HG03159 (cell line): ENCODE results near the gene FASN.
"Not testable (repeated sequence)": the region's sequence is repeated elsewhere in the genome, so short reads cannot be mapped to it uniquely, and the experiment has no call there.

ENCODE experiments used
- ATAC-seq: cut with Tn5 transposase; IDR thresholded peaks from one replicate; pipeline ENCODE4 v1.9.1; 2021; ENCODE audit warnings: mild to moderate bottlenecking, moderate library complexity; ENCODE audit not compliant: unreplicated experiment

Gene FASN

GRCh38 chr17:82047914-82048570 lies 50.0 kb downstream of the FASN start:
- ATAC-seq, result no peak

DNA sequence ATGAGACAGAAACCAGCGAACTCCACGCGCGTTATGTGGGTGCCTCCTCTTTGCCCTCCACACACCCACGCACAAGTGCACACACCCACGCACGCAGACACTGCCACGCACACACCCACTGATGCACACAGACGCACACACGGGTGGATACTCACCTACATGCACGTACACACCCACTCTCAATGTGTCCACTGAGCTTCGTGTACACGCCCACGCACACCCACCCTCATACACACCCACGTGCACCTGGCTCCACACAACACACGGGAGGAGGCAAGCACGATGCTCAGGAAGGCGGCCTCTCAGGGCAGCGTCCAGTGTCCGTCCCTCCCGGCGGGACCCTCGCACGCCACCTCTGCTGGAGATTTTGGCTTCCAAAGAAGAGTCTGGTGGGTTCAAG lies 50.7 kb downstream of the FASN start:
- ATAC-seq, result no peak

GRCh38 chr17:82046903-82047302 lies 51.1 kb downstream of the FASN start:
- no peak for ATAC-seq

GRCh38 chr17:82045936-82046484 lies 52.0 kb downstream of the FASN start:
- no peak for ATAC-seq

GRCh38 chr17:82043507-82043906 lies 54.5 kb downstream of the FASN start:
- ATAC-seq, result no peak

- ATAC-seq, result no peak
Measured at GRCh38 chr17:82042649-82043048, 55.4 kb downstream of the FASN start.

GRCh38 chr17:82041144-82041814 lies 56.8 kb downstream of the FASN start:
- no peak for ATAC-seq

DNA sequence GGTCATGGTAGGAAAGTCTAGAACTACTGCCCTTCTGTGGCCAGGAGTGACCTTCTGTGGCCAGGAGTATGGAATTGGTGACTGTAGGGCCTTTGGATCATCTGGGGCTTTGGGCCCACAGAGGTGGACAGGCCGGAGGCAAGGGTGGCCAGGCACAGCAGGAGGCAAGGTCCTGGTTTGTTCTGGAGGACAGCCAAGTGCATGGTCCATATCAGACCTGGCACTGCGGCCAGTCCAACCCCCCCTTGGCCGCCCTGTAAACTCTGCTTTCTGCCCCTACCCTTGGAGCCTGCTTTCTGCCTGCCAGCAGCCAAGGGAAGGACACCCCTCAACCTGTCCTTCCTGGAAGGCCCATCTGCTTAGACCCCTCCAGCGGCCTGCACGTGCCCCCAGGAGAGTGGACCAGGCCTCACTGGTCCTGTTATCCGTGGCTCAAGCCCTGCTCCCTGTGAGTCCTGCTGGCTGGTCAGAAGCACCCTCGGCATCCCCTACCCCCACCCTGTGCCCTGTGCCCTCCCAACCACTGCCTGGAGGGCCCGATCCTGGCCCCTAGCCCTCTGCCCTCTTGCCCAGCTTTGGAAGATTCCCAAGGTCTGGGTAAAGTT lies 58.2 kb downstream of the FASN start:
- ATAC-seq, result no peak

DNA sequence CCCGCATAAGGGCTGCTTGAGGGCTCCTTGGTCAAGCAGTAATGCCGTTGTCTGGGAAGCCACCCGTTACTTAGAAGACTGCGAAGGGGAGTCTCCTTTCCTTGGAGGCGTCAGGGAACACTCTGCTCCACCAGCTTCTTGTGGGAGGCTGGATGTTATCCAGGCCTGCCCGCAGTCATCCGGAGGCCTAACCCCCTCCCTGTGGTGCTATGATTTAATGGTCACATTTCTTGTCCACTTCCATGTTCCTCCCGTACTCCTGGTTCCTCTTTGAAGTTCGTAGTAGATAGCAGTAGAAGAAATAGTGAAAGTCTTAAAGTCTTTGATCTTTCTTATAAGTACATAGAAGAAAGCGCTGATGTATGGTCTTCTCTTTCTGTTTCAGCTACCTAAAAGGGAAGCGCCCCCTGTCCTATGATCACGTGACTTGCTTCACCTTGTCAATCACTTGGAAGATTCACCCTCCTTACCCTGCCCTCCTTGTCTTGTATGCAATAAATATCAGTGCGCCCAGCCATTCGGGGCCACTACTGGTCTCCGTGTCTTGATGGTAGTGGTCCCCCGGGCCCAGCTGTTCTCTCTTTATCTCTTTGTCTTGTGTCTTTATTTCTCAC lies 59.1 kb downstream of the FASN start:
- ATAC-seq, result not testable (repeated sequence)

- ATAC-seq, result no peak
Measured at GRCh38 chr17:82037889-82038195, 60.2 kb downstream of the FASN start.

DNA sequence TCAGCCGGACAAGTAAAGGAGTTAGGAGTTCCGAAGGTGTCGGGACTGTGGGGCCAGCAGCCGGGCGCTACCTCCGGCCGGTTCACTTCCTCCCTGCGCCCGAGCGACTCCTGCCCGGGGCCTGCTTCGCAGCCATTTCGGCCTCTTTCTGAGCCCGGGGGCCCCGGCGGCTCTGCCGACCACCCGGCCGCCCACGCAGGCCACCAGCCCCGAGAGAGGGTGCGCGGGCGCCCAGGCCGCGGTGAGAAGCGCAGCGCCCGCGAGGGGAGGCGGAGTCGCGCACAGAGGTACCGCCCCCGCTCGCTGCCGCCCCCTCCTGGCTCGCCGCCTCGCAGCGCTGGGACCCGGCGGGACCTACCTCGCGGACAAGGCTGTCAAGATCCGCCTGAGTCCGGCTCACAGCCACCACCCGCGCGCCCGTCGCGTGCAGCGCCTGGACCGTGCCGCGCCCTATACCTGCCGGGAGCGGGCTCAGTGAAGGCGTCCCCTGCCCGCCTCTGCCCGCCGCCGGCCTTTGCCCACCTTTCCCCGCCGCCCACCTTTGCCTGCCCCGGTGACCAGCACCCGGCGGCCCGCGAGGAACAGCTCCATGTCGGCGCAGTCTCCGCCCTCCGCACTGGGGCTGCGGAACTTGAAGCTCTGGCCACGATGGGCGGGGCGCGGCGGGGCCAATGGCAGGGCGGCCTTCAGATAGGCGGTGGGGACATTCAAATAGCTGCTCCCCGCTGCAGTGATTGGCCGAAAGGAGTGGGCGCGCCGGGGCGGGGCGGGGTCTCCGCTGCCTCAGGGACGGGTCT lies 60.7 kb downstream of the FASN start, which contains the start of gene DCXR:
DCXR (minus strand) TSS at position 606 of the 797 bp plus-strand sequence; CDS start at position 591, 15 bp downstream.
- ATAC-seq, result peak; percentile 89

GRCh38 chr17:82036634-82037091 lies 61.4 kb downstream of the FASN start:
- ATAC-seq, result no peak

GRCh38 chr17:82035956-82036633 lies 61.9 kb downstream of the FASN start:
- ATAC-seq, result no peak

DNA sequence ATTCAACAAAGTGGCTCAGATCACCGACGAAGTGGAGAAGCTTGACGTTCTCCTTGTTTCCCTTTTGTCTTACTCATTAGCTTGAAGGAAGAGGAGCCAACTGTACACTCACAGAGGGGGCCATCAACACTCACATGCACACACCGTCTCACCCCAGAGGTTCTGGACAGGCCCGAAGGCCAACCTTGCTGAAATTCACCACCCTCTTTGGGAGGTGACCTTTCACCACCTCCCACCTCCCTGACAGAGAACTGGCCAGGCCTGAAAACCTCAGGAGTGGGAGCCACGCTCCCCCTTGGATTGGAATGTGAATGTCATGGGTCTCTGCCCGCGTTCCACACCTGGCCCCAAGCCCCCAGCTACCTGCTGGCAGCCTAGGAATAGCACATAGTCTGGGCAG lies 62.5 kb downstream of the FASN start:
- no peak for ATAC-seq

DNA sequence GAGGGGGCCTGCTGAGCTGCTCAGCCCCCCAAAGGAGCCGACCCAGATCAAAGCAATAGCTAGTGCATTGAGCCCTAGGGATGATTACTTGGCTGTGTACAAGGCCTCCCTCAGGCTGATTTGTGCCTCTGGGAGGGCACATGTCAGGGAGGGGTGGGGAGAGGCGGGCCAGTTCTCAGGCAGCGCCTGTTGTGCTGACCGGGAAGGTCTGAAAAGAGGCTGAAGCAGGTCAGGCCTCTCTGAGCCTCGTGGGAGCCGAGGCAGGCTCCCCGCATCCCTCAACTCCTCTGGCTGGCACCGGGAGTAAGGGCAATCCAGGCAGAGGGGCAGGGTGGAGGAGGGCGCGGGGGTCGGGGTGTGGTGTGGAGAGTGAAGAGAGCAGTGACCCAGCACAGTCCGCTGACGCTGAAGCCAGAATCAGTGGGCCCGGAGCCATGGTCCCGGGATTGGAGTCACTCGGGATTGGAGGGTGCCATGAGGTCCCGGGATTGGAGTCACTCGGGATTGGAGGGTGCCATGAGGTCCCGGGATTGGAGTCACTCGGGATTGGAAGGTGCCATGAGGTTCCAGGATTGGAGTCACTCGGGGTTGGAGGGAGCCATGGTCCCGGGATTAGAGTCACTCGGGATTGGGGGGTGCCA lies 63.5 kb downstream of the FASN start:
- ATAC-seq, result no peak

DNA sequence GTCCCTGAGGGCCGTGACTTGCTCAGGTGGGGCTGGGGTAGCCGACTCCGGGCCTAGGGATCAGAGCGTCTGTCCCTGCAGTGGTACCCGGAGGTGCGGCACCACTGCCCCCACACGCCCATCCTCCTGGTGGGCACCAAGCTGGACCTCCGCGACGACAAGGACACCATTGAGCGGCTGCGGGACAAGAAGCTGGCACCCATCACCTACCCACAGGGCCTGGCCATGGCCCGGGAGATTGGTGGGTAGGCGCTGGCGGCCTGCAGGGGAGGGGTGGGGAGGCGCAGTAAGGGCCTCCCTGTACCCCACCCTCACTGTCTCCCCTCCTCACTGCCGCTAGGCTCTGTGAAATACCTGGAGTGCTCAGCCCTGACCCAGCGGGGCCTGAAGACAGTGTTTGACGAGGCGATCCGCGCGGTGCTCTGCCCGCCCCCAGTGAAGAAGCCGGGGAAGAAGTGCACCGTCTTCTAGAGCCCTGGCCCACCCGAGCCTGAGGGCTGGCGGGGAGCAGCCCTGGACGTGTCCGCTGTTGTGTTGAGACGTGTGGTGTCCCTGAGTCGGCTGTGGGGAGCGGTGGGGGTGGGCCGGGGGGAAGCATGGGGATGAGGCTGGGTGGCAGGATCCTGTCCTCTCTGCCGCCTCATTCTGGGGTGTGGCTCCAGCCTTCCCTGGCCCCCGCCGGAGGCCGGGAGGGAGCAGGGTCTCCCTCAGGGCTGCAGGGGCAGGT lies 64.5 kb downstream of the FASN start:
- ATAC-seq, result no peak

DNA sequence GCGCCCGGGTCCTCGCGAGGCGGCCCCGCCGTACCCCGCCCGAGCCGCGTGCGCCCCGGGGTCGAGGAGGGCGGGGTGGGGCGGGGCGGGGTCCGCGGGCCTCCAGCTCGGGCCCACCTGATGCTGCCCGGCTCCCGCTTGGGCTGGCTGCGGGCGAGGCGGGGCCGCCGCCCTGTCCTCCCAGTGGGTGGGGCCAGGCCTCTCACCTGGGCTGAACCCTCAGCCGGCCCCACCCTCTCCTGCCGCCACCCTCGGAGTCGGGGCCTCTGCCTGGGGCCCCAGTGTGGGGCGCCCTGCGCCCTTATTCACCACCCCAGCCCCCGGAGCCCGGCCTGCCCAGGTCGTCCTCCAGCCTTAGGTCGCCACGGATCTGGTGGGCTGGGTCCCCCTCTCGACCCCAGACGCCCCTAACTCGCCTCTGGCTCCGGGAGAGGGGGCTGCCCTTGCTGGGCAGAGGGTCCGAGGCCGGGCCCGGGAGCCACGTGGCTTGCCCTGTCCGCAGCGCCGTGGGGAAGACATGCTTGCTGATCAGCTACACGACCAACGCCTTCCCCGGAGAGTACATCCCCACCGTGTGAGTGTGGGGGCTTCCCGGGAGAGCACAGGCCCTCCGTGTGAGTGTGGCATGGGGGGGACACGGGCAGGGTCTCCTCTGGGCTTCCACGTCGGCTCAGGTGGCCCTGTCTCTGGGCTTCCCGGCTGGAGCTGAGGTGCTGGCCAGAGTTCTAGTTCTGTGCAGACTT lies 66.0 kb downstream of the FASN start:
- ATAC-seq, result no peak

DNA sequence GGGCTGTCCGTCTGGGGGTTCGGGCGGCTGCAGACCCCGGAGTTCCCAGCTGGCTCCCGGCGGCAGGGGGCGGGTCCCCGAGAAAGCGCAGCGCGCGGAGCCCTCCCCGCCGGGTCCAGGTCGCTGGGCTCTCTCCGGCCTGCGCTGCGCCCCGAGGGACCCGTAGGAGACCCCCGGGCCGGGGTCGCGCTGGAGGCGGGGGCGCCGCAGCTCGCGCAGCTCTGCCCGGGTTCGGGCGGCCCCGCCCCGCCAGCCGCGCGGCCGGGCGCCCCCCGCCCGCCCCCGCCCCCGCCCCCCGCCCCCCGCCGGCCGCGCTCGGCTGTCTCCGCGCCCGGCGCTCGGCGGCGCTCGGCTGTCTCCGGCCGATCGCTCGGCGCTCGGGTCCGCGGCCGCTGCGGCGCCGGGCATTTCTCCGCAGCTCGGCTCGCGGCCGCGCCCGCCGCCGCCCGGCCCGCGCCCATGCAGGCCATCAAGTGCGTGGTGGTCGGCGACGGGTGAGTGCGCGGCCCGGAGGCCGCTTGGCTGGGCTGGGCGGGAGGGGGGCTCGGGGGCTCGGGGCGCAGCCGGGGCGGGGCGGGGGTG lies 66.6 kb downstream of the FASN start, which contains the start of gene RAC3:
RAC3 (plus strand) TSS at position 376 of the 582 bp plus-strand sequence; CDS start at position 460, 84 bp downstream.
- no peak for ATAC-seq
